DMS53 treated with DMSO at 0.1 percent for 48 hours (cell line): Measurements from ENCODE around the gene KPNA5.

Experiments
- DNase-seq: peaks from one replicate; lab custom pipeline; 2025; ENCODE audit not compliant: unreplicated experiment; lab: John Stamatoyannopoulos, UW

KPNA5 gene

DNA sequence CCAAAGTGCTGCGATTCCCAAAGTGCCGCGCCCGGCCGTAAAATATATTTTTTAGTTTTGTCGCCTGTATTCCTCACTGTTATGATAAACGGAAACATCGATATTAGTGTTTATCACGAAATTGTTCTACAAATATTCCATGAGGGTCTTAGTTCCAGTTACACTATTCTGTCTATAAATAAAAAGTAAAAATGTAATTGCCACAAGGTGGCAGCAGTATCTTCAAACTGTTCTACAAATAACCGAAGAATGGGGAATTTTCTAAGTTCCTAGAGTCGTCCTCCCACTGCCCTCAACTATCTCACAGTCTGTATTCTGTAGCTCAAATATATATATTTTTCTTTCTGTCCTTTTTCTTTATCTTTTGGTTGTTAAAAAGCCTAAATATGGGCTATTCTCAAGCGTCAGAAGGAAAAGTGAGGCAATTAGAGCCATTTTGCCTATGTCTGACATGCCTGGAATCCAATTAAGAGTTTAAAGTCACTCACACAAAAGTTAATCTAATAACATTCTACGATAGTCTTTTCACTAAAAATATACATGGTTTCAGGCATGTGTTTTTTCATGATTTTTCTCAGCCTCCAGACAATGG lies 98.7 kb downstream of the KPNA5 start:
- DNase-seq, result peak; percentile 50

DNA sequence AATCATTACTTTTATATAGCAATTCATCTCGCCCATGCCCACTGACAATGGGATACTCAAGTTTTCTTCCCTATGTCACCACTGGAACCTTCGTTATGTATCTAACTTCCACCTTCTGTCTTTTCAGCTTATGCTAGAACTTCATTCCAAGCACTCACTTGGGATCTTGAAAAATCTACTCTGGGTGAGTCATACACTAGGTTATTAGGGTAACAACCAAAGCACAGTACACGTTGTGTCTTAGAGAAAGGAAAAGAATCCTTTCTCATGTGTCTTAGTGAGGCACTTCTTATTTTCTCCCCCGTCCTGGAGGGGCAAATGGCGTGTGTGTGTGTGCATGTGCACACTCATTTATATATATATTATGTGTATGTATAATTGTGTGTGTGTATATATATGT lies 102.8 kb downstream of the KPNA5 start:
- no peak for DNase-seq
